ENCODE data around the gene GNAQ. TPM values are rescaled to one million over a fixed set of nuclear protein-coding genes. Genes with fewer than 3 reads are reported as not detected.
A peak's percentile ranks its signal among the peaks of the same experiment; 100 is the strongest.

GNAQ gene
- total RNA-seq, 1 experiment from 2014 or later = 48.6 TPM

DNA sequence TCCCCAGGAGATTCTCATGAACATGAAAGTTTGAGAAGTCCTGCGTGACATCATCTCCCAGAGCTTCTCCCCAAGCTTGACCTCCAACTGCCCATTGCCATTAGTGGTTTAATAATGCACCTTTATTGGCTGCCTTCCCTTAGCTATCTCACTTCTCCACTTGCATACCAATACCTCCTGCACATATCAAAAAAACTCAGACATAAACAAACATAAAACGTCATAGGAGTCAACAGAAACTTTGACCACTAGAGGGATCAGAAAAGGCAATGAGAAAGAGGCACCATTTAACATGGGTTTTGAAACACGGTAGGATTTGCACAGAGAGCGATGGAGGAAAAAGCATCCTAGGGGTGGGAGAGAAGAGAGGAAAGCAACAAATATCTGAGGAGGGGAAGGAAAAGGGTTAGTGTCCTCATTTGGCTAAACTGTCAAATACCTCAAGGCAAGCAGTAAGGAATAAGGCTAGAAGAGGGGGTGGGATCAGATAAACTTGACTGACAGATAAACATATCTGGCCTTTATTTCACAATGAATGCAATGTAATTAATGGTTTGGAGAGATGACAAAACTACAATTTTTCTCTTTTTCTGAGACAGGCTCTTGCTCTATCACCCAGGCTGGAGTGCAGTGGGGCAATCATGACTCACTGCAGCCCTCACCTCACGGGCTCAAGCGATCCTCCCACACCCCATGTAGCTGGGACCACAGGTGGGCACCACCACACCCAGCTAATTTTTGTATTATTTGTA is 27.0 kb downstream of the GNAQ start:
- Mint-ChIP-seq H3K27me3 (ENCODE audit: low read depth) (no peaks in the 10 kb centered on the region), H3K36me3 (ENCODE audit: insufficient read depth in 1 of 3, low read depth in 3 of 3) (no peaks in the 10 kb centered on the region), H3K27ac (no peak overlapping the region), H3K4me1 (peaks cover 4 to 7% of the 10 kb centered on the region in 2 experiments), H3K4me3 (no peak overlapping the region), H3K9me3 (no peaks in the 10 kb centered on the region)
- no peak overlapping the region for H4K5ac ChIP-seq (ENCODE audit: insufficient read length, low read depth, low read length)
- H3K79me2 ChIP-seq (ENCODE audit: insufficient read depth, low read length) = peaks cover 7% of the 10 kb centered on the region; the same call in 1 of the 2 replicates
- H3K18ac ChIP-seq (ENCODE audit: insufficient read length, low read depth, low read length) = no peak overlapping the region
- H3K27ac ChIP-seq (ENCODE audit: insufficient read length, low read depth, low read length) = no peak overlapping the region
- TF ChIP-seq, protein P1, sequence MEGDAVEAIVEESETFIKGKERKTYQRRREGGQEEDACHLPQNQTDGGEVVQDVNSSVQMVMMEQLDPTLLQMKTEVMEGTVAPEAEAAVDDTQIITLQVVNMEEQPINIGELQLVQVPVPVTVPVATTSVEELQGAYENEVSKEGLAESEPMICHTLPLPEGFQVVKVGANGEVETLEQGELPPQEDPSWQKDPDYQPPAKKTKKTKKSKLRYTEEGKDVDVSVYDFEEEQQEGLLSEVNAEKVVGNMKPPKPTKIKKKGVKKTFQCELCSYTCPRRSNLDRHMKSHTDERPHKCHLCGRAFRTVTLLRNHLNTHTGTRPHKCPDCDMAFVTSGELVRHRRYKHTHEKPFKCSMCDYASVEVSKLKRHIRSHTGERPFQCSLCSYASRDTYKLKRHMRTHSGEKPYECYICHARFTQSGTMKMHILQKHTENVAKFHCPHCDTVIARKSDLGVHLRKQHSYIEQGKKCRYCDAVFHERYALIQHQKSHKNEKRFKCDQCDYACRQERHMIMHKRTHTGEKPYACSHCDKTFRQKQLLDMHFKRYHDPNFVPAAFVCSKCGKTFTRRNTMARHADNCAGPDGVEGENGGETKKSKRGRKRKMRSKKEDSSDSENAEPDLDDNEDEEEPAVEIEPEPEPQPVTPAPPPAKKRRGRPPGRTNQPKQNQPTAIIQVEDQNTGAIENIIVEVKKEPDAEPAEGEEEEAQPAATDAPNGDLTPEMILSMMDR (conservative IDR thresholded peaks at IDR 0.05) = peak; percentile 47
- H2AFZ ChIP-seq (ENCODE audit: low read length) = no peak overlapping the region
- no peaks in the 10 kb centered on the region for H3K9me3 ChIP-seq (ENCODE audit: control insufficient read depth, low read depth, low read length)
- H3K79me1 ChIP-seq (ENCODE audit: insufficient read depth, low read depth, low read length, poor library complexity, severe bottlenecking) = peaks cover 19% of the 10 kb centered on the region
- H2BK20ac ChIP-seq (ENCODE audit: low read depth, low read length, poor library complexity, severe bottlenecking) = no peak overlapping the region
- H3K23ac ChIP-seq (ENCODE audit: insufficient read length, low read depth, low read length) = no peak overlapping the region
- H3K9ac ChIP-seq (ENCODE audit: extremely low read depth, insufficient read length, low read length) = no peak overlapping the region
- H4K20me1 ChIP-seq (ENCODE audit: control insufficient read depth, insufficient read depth, insufficient read length) = no peaks in the 10 kb centered on the region
- H4K91ac ChIP-seq (ENCODE audit: insufficient read length, low read depth, low read length) = no peak overlapping the region
- no peak overlapping the region for H3K56ac ChIP-seq (ENCODE audit: insufficient read length, low read depth, low read length)
- H2BK5ac ChIP-seq (ENCODE audit: insufficient read length, low read length) = no peak overlapping the region
- H2AK5ac ChIP-seq (ENCODE audit: insufficient read length, low read length) = no peak overlapping the region
- H3K23me2 ChIP-seq (ENCODE audit: insufficient read length, low read depth, low read length, poor library complexity, severe bottlenecking) = no peaks in the 10 kb centered on the region
- H3K4me2 ChIP-seq (ENCODE audit: insufficient read depth, insufficient read length, low read length) = no peak overlapping the region
- H3K4ac ChIP-seq (ENCODE audit: low read depth, low read length) = no peak overlapping the region
- H3K4me1 ChIP-seq (ENCODE audit: insufficient read depth, low read length) = no peaks in the 10 kb centered on the region
- no CpG with 5 or more reads among the region's 6 CpGs for WGBS (ENCODE audit: extremely low coverage, insufficient read length, low lambda C conversion rate)
- no peak overlapping the region for H2BK15ac ChIP-seq (ENCODE audit: low read depth, low read length)
- no peak overlapping the region for H2BK12ac ChIP-seq (ENCODE audit: insufficient read length, low read depth, low read length)
- H2BK120ac ChIP-seq (ENCODE audit: low read depth, low read length, poor library complexity, severe bottlenecking) = no peak overlapping the region
- DNase-seq = no peak
- H4K8ac ChIP-seq (replicated peaks; ENCODE audit: insufficient read length, low read depth, low read length) = no peak overlapping the region
- no peak overlapping the region for H3T11ph ChIP-seq (ENCODE audit: low read length)
- H3K14ac ChIP-seq (ENCODE audit: insufficient read depth, low read length) = no peak overlapping the region
- H3K27me3 ChIP-seq (ENCODE audit: insufficient read depth, low read length) = no peaks in the 10 kb centered on the region
